DND-41 (cell line): ENCODE results near the gene FNBP1L.

Experiments
- ATAC-seq: fragments of 200-7000 bp; cut with Tn5 transposase; 3 replicates; pipeline ENCODE4 v1.9.1; 2021; ENCODE audit warnings: low read depth; ENCODE audit not compliant: insufficient read depth
- DNase-seq: peaks from one replicate; pipeline ENCODE4 v3.0.0-alpha.2; 2020
- H2AFZ ChIP-seq: 2 replicates; pipeline ENCODE4 v1.6.0; 2012; ENCODE audit warnings: low read depth, low read length
- H3K27ac ChIP-seq: 2 replicates; pipeline ENCODE4 v1.5.1; 2012; ENCODE audit warnings: low read length, inconsistent platforms
- H3K27me3 ChIP-seq: fragments of 200-600 bp; sonication (generic); 2 replicates; pipeline ENCODE4 v1.6.0; 2012; ENCODE audit warnings: low read length, mild to moderate bottlenecking, inconsistent platforms; ENCODE audit not compliant: insufficient read depth, poor library complexity
- H3K36me3 ChIP-seq: 2 replicates; pipeline ENCODE4 v1.5.1; 2012; ENCODE audit warnings: low read length, inconsistent platforms; ENCODE audit not compliant: insufficient read depth
- H3K4me1 ChIP-seq: 2 replicates; pipeline ENCODE4 v1.5.1; 2012; ENCODE audit warnings: mild to moderate bottlenecking, low read length; ENCODE audit not compliant: insufficient read depth
- H3K4me2 ChIP-seq: 2 replicates; pipeline ENCODE4 v1.6.0; 2012; ENCODE audit warnings: mild to moderate bottlenecking, moderate library complexity, low read length, inconsistent platforms; ENCODE audit not compliant: insufficient read depth
- H3K4me3 ChIP-seq, 2 experiments: fragments of 200-600 bp in 1 of 2; shearing (Covaris generic) in 1 of 2; 2 replicates each; pipeline ENCODE4 v1.5.1; 2012 to 2016; ENCODE audit warnings: inconsistent platforms in 2 of 2, low read length in 2 of 2, mild to moderate bottlenecking in 2 of 2, low read depth in 1 of 2, moderate library complexity in 1 of 2
- H3K79me2 ChIP-seq: 2 replicates; pipeline ENCODE4 v1.6.0; 2012; ENCODE audit warnings: low read length, inconsistent platforms; ENCODE audit not compliant: insufficient read depth
- H3K9ac ChIP-seq: 2 replicates; pipeline ENCODE4 v1.6.0; 2012; ENCODE audit warnings: low read depth, mild to moderate bottlenecking, inconsistent platforms, low read length, moderate library complexity
- H3K9me3 ChIP-seq: 2 replicates; pipeline ENCODE4 v1.5.1; 2012; ENCODE audit warnings: low read length, moderate library complexity, mild to moderate bottlenecking, inconsistent platforms; ENCODE audit not compliant: insufficient read depth, severe bottlenecking
- H4K20me1 ChIP-seq: 2 replicates; pipeline ENCODE4 v1.6.0; 2012; ENCODE audit warnings: low read length; ENCODE audit not compliant: insufficient read depth
- CTCF ChIP-seq: IDR thresholded peaks from 2 replicates; pipeline ENCODE4 v1.5.1; 2012; ENCODE audit warnings: borderline replicate concordance, low read length, moderate library complexity, mild to moderate bottlenecking; ENCODE audit not compliant: poor library complexity, severe bottlenecking; ENCODE audit errors: extremely low read depth
- EZH2 ChIP-seq: IDR thresholded peaks from 3 replicates; pipeline ENCODE4 v1.6.1; 2012; ENCODE audit warnings: borderline replicate concordance, low read depth, mild to moderate bottlenecking, moderate library complexity, low read length, inconsistent platforms; ENCODE audit not compliant: severe bottlenecking

The FNBP1L gene

GRCh38 chr1:93437976-93438605 is 9.8 kb upstream of the FNBP1L start:
- no peak overlapping the region for H3K9ac ChIP-seq
- no peaks in the 10 kb centered on the region for H3K79me2 ChIP-seq
- peaks cover 7% of the 10 kb centered on the region for H3K27me3 ChIP-seq
- no peaks in the 10 kb centered on the region for H3K36me3 ChIP-seq
- no peak overlapping the region for H3K4me2 ChIP-seq
- H3K4me1 ChIP-seq = no peaks in the 10 kb centered on the region
- no peak overlapping the region for H3K4me3 ChIP-seq
- no peak for TF ChIP-seq EZH2
- peak; percentile 74 for TF ChIP-seq CTCF
- peak; percentile 84 for ATAC-seq
- no peak overlapping the region for H2AFZ ChIP-seq
- H3K27ac ChIP-seq = no peak overlapping the region
- DNase-seq = no peak
- H4K20me1 ChIP-seq = no peaks in the 10 kb centered on the region
- H3K9me3 ChIP-seq = peaks cover 8% of the 10 kb centered on the region

GRCh38 chr1:93438716-93439115 is 9.2 kb upstream of the FNBP1L start:
- no peak overlapping the region for H2AFZ ChIP-seq
- H3K9ac ChIP-seq = no peak overlapping the region
- H3K79me2 ChIP-seq = no peaks in the 10 kb centered on the region
- H3K27me3 ChIP-seq = peaks cover 9% of the 10 kb centered on the region
- H3K9me3 ChIP-seq = peaks cover 8% of the 10 kb centered on the region
- TF ChIP-seq EZH2 (no peak), CTCF (no peak)
- ATAC-seq = no peak
- no peaks in the 10 kb centered on the region for H3K4me1 ChIP-seq
- H3K36me3 ChIP-seq = no peaks in the 10 kb centered on the region
- no peak overlapping the region for H3K4me3 ChIP-seq
- no peaks in the 10 kb centered on the region for H4K20me1 ChIP-seq
- DNase-seq = no peak
- H3K4me2 ChIP-seq = no peak overlapping the region
- no peak overlapping the region for H3K27ac ChIP-seq

- no peak overlapping the region for H2AFZ ChIP-seq
- peaks cover 9% of the 10 kb centered on the region for H3K27me3 ChIP-seq
- H3K9me3 ChIP-seq = no peaks in the 10 kb centered on the region
- TF ChIP-seq CTCF (no peak), EZH2 (no peak)
- H3K4me2 ChIP-seq = no peak overlapping the region
- no peak overlapping the region for H3K9ac ChIP-seq
- no peak overlapping the region for H3K27ac ChIP-seq
- H3K36me3 ChIP-seq = no peaks in the 10 kb centered on the region
- no peaks in the 10 kb centered on the region for H3K79me2 ChIP-seq
- ATAC-seq (no peak; the same call in 1 of the 3 replicates), DNase-seq (no peak)
- H4K20me1 ChIP-seq = no peaks in the 10 kb centered on the region
- no peak overlapping the region for H3K4me3 ChIP-seq
- H3K4me1 ChIP-seq = no peaks in the 10 kb centered on the region
Measured at GRCh38 chr1:93440272-93440671, 7.6 kb upstream of the FNBP1L start.
